ENCODE measurements around the gene RRAGC. TPM values are rescaled to one million over a fixed set of nuclear protein-coding genes. Genes with fewer than 3 reads are reported as not detected.

The RRAGC gene
- total RNA-seq, 1 experiment from 2014 or later: 25.9 TPM

DNA sequence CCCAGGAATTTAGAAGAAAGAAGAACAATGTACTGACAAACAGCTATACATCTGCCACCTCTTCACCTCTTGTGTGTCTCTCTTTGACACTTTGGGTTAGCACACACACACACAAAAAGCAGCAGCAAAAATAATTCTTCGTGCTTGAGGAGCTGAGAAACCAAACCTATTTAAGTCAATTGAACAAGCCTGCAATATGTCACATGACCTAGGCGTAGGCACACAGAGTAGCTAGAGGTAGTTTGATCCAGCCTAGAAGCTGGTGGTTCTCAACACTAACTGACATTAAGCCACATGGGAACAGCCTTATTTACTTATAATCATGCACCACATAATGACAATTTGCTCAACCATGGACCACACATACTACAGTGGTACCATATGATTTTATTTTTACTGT lies 32.3 kb downstream of the RRAGC start:
- no peak for TF ChIP-seq CTCF (IDR thresholded peaks at IDR 0.05; ENCODE audit: unreplicated experiment)
- Mint-ChIP-seq H3K36me3 (ENCODE audit: insufficient read depth, unreplicated experiment) (no peaks in the 10 kb centered on the region), H3K9me3 (ENCODE audit: low read depth, unreplicated experiment) (no peaks in the 10 kb centered on the region), H3K4me3 (ENCODE audit: low read depth, unreplicated experiment) (no peak overlapping the region), H3K4me1 (ENCODE audit: low read depth, unreplicated experiment) (no peaks in the 10 kb centered on the region), H3K27me3 (ENCODE audit: unreplicated experiment) (peaks cover 91% of the 10 kb centered on the region), H3K27ac (ENCODE audit: unreplicated experiment) (no peak overlapping the region)
- no peak for DNase-seq
- BruUV-seq (replicated peaks): no TSS peak
- CTCF ChIA-PET: no interaction called here
- intact Hi-C loops (cut with micrococcal nuclease; ENCODE audit: unreplicated experiment): no loop called here

DNA sequence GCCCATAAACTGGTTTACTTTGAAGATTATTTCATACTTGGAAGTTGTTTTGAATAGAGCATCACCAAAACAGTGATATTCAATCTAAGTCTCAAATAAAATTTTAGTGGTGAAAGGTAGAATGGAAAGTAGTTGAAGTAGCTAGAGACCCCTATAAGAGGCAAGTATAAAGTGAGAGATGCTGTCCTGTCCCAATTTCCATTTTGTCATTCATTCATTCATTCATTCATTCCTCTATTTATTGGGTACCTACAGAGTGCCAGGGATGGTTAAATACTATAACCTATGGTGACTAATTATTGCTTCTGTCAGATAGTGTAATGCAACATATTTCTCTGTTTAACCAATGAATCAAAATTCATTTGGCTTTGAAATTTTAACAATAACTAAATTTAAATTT lies 32.7 kb downstream of the RRAGC start:
- BruUV-seq (replicated peaks): no TSS peak
- peaks cover 91% of the 10 kb centered on the region for H3K27me3 Mint-ChIP-seq (ENCODE audit: unreplicated experiment)

DNA sequence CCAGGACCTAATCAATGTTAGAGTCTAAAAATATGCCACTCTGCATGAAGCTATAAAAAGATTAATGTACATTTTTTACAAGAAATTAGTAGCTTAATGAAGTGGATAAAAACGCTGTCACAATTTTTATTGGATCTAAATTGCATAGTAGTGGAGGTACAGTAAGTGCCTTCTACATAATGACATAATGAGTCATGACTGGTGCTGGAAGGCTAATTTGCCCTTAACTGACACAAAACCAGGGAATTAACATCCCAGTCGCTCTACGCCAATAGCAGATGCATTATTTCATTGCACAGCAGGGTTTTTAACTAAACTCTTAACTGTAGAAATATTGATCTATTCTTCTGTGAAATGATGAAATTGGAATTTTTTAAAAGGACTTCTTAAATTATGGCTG lies 33.3 kb downstream of the RRAGC start:
- TF ChIP-seq CTCF (IDR thresholded peaks at IDR 0.05; ENCODE audit: unreplicated experiment): no peak
- CTCF ChIA-PET: no interaction called here
- peaks cover 91% of the 10 kb centered on the region for H3K27me3 Mint-ChIP-seq (ENCODE audit: unreplicated experiment)
- H3K4me3 Mint-ChIP-seq (ENCODE audit: low read depth, unreplicated experiment): no peak overlapping the region
- no peak overlapping the region for H3K27ac Mint-ChIP-seq (ENCODE audit: unreplicated experiment)
- H3K4me1 Mint-ChIP-seq (ENCODE audit: low read depth, unreplicated experiment): no peaks in the 10 kb centered on the region
- H3K36me3 Mint-ChIP-seq (ENCODE audit: insufficient read depth, unreplicated experiment): no peaks in the 10 kb centered on the region
- no peak for DNase-seq
- intact Hi-C loops (cut with micrococcal nuclease; ENCODE audit: unreplicated experiment): no loop called here
- no TSS peak for BruUV-seq (replicated peaks)
- H3K9me3 Mint-ChIP-seq (ENCODE audit: low read depth, unreplicated experiment): no peaks in the 10 kb centered on the region

More for the DNA sequence above, 32.7 kb downstream of the RRAGC start:
- CTCF ChIA-PET: no interaction called here
- Mint-ChIP-seq H3K4me3 (ENCODE audit: low read depth, unreplicated experiment) (no peak overlapping the region), H3K4me1 (ENCODE audit: low read depth, unreplicated experiment) (no peaks in the 10 kb centered on the region), H3K9me3 (ENCODE audit: low read depth, unreplicated experiment) (no peaks in the 10 kb centered on the region), H3K27ac (ENCODE audit: unreplicated experiment) (no peak overlapping the region), H3K36me3 (ENCODE audit: insufficient read depth, unreplicated experiment) (no peaks in the 10 kb centered on the region)
- TF ChIP-seq CTCF (IDR thresholded peaks at IDR 0.05; ENCODE audit: unreplicated experiment): no peak
- intact Hi-C loops (cut with micrococcal nuclease; ENCODE audit: unreplicated experiment): no loop called here
- no peak for DNase-seq

DNA sequence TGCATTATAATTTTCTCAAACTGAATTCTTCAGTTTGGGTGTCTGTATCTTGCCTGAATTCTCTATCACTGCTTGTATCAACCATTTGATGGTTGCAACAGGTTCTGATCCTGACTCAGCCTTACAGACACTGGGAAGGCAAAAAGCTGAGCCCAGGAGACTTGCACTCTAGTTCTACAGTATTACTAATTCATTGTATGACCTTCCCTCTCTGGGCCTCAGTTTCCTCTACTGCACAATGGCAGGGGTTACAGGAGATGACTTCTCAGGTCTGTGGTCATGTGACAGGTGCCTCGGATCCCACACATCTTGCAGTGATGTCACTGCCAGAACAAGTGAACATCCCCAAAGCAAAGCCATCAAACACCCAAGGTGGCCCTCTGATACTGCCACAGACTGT lies 38.7 kb downstream of the RRAGC start:
- CTCF ChIA-PET: no interaction called here
- Mint-ChIP-seq H3K4me3 (ENCODE audit: low read depth, unreplicated experiment) (no peak overlapping the region), H3K27me3 (ENCODE audit: unreplicated experiment) (peaks cover 95% of the 10 kb centered on the region), H3K36me3 (ENCODE audit: insufficient read depth, unreplicated experiment) (no peaks in the 10 kb centered on the region), H3K27ac (ENCODE audit: unreplicated experiment) (no peak overlapping the region), H3K9me3 (ENCODE audit: low read depth, unreplicated experiment) (no peaks in the 10 kb centered on the region), H3K4me1 (ENCODE audit: low read depth, unreplicated experiment) (no peaks in the 10 kb centered on the region)
- BruUV-seq (replicated peaks): no TSS peak
- DNase-seq: no peak
- no peak for TF ChIP-seq CTCF (IDR thresholded peaks at IDR 0.05; ENCODE audit: unreplicated experiment)
- intact Hi-C loops (cut with micrococcal nuclease; ENCODE audit: unreplicated experiment): no loop called here

Data from Calu3 (cell line).